ENCODE data around the gene ADAMTS18.

- TF ChIP-seq CTCF (IDR thresholded peaks at IDR 0.05) (no peak), SIN3A (IDR thresholded peaks at IDR 0.05; ENCODE audit: borderline replicate concordance, low read depth, low read length) (no peak), FOXM1 (IDR thresholded peaks at IDR 0.05; ENCODE audit: low read depth) (no peak), RFX5 (IDR thresholded peaks at IDR 0.05; ENCODE audit: low read length) (no peak)
Observed at GRCh38 chr16:77467821-77468335, 33.0 kb upstream of the ADAMTS18 start.
